Stomach (tissue), 9 donors: ENCODE measurements around the gene DIP2A. TPM values are rescaled to one million over a fixed set of nuclear protein-coding genes. Genes with fewer than 3 reads are reported as not detected.

Source experiments
- DNase-seq, 2 donors: peaks; one replicate each; pipeline versions ENCODE4 v3.0.0 to v3.0.0-alpha.2; 2013 to 2019
- H3K27ac ChIP-seq, 5 donors: fragments of 200-600 bp in 4 of 5; sonication (generic) in 4 of 5; one replicate each; pipeline ENCODE4 v1.5.1; 2013 to 2019; ENCODE audit warnings: mild to moderate bottlenecking in 1 of 5, moderate library complexity in 1 of 5
- H3K27me3 ChIP-seq, 3 donors: fragments of 200-600 bp; sonication (generic); one replicate each; pipeline ENCODE4 v1.5.1; 2017 to 2019; ENCODE audit warnings: mixed run types in 1 of 3
- H3K36me3 ChIP-seq, 4 donors: fragments of 200-600 bp; sonication (generic); 1 replicate in 3 of 4; 2 replicates in 1 of 4; pipeline ENCODE4 v1.5.1; 2016 to 2019
- H3K4me1 ChIP-seq, 4 donors: fragments of 200-600 bp; sonication (generic); one replicate each; pipeline ENCODE4 v1.5.1; 2016 to 2019
- H3K4me3 ChIP-seq, 4 donors: fragments of 200-600 bp; sonication (generic) in 3 of 4; one replicate each; pipeline ENCODE4 v1.5.1; 2016 to 2019; ENCODE audit warnings: mild to moderate bottlenecking in 1 of 4
- H3K9me3 ChIP-seq, 4 donors: fragments of 200-600 bp; sonication (generic); one replicate each; pipeline ENCODE4 v1.5.1; 2016 to 2019
- EP300 ChIP-seq: sonication (generic); formaldehyde crosslinking; IDR thresholded peaks from one replicate; pipeline ENCODE4 v1.6.1; 2017; ENCODE audit warnings: antibody characterized with exemption
- POLR2A ChIP-seq, 4 donors: fragments of 450-650 bp; IDR thresholded peaks; one replicate each; pipeline ENCODE4 v1.6.1; 2016; ENCODE audit warnings: antibody characterized with exemption in 4 of 4, control low read depth in 2 of 4, mild to moderate bottlenecking in 1 of 4, moderate library complexity in 1 of 4
- POLR2AphosphoS5 ChIP-seq, 3 donors: sonication (generic); formaldehyde crosslinking; IDR thresholded peaks; one replicate each; pipeline ENCODE4 v1.6.1; 2016; ENCODE audit warnings: antibody characterized with exemption in 3 of 3
- WGBS, 5 donors: extraction: QIAGEN DNeasy Blood & Tissue Kit in 3 of 5; methylation state at CpG; one replicate each; pipeline versions ENCODE4 v1.1.5 to v1.1.7; 2013 to 2018; 5-methylcytosine and 5-hydroxymethylcytosine counted together
- intact Hi-C: fragments of 100-400 bp; cut with DNase I; formaldehyde crosslinking; loops from one replicate; pipeline ENCODE4 v1.15.1; 2023; ENCODE audit warnings: low total_unique reads
- polyA plus RNA-seq, 3 donors: library from polyadenylated mRNA; stranded (reverse); fragments of 200-250 nt; gene quantifications; one replicate each; pipeline ENCODE4 v1.2.3, GENCODE V29; 2013
- total RNA-seq, 5 donors: library from RNA; depleted of rRNA; stranded (reverse); fragments of >200 nt; gene quantifications; one replicate each; pipeline versions ENCODE4 v1.1.0 to v1.2.3, GENCODE V29; 2014 to 2016
- TF ChIP-seq, protein P1 (sequence below), 7 experiments: fragments of 450-650 bp in 4 of 7; fragments of 200-600 bp in 3 of 7; sonication (generic) in 3 of 7; IDR thresholded peaks; one replicate each; pipeline ENCODE4 v1.5.1; 2016 to 2019; ENCODE audit warnings: antibody characterized with exemption in 7 of 7, control low read depth in 2 of 7, mild to moderate bottlenecking in 1 of 7
- donor health status: healthy with polysubstance abuse.
- donor health status: Bipolar disorder and iron deficiency.
- donor health status: healthy.

The DIP2A gene
- total and polyA plus RNA-seq, 8 donors = 7.3 to 122 (median 51.0) TPM

DNA sequence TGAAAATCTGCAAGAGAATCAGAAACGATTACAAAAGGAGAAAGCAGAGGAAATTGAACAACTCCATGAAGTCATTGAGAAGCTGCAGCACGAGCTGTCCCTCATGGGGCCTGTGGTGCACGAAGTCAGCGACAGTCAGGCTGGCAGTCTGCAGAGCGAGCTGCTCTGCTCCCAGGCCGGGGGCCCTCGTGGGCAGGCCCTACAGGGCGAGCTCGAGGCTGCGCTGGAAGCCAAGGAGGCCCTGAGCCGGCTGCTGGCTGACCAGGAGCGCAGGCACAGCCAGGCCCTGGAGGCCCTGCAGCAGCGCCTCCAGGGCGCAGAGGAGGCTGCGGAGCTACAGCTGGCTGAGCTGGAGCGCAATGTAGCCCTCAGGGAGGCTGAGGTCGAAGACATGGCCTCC, 47.5 kb upstream of the DIP2A start:
- H3K4me1 ChIP-seq = no peaks in the 10 kb centered on the region
- H3K4me3 ChIP-seq = no peak overlapping the region
- no peak for DNase-seq
- H3K27ac ChIP-seq = no peak overlapping the region
- no peaks in the 10 kb centered on the region for H3K27me3 ChIP-seq
- TF ChIP-seq, protein P1, sequence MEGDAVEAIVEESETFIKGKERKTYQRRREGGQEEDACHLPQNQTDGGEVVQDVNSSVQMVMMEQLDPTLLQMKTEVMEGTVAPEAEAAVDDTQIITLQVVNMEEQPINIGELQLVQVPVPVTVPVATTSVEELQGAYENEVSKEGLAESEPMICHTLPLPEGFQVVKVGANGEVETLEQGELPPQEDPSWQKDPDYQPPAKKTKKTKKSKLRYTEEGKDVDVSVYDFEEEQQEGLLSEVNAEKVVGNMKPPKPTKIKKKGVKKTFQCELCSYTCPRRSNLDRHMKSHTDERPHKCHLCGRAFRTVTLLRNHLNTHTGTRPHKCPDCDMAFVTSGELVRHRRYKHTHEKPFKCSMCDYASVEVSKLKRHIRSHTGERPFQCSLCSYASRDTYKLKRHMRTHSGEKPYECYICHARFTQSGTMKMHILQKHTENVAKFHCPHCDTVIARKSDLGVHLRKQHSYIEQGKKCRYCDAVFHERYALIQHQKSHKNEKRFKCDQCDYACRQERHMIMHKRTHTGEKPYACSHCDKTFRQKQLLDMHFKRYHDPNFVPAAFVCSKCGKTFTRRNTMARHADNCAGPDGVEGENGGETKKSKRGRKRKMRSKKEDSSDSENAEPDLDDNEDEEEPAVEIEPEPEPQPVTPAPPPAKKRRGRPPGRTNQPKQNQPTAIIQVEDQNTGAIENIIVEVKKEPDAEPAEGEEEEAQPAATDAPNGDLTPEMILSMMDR (IDR thresholded peaks at IDR 0.05) = no peak
- no peak for TF ChIP-seq POLR2AphosphoS5 (IDR thresholded peaks at IDR 0.05)
- TF ChIP-seq EP300 = no peak
- no peak for TF ChIP-seq POLR2A (IDR thresholded peaks at IDR 0.05)
- WGBS, 5 donors = 86 to 97% (median 94%) methylated on average over 10 to 17 of the region's 17 CpGs
- intact Hi-C loops = no loop called here
- no peaks in the 10 kb centered on the region for H3K9me3 ChIP-seq
- peaks cover 19 to 79% (median 59%) of the 10 kb centered on the region in 4 donors for H3K36me3 ChIP-seq

DNA sequence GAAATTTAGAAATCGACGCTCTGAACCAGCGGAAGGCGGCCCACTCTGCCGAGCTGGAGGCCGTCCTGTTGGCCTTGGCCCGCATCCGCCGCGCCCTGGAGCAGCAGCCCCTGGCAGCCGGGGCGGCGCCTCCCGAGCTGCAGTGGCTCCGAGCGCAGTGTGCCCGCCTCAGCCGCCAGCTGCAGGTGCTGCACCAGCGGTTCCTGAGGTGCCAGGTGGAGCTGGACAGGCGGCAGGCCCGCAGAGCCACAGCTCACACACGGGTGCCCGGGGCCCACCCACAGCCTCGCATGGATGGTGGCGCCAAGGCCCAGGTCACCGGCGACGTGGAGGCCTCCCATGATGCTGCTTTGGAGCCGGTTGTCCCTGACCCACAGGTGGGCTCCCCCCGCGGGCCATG, 47.0 kb upstream of the DIP2A start:
- WGBS, 5 donors = 90 to 97% (median 93%) methylated on average over 14 to 31 of the region's 31 CpGs
- H3K9me3 ChIP-seq = no peaks in the 10 kb centered on the region
- DNase-seq = no peak
- H3K27ac ChIP-seq = no peak overlapping the region
- no peak overlapping the region for H3K4me3 ChIP-seq
- H3K27me3 ChIP-seq = no peaks in the 10 kb centered on the region
- TF ChIP-seq EP300 (no peak), POLR2A (IDR thresholded peaks at IDR 0.05) (no peak), POLR2AphosphoS5 (IDR thresholded peaks at IDR 0.05) (no peak)
- TF ChIP-seq, protein P1 (IDR thresholded peaks at IDR 0.05) = no peak
- intact Hi-C loops = no loop called here
- no peaks in the 10 kb centered on the region for H3K4me1 ChIP-seq
- peaks cover 22 to 83% (median 64%) of the 10 kb centered on the region in 4 donors for H3K36me3 ChIP-seq

DNA sequence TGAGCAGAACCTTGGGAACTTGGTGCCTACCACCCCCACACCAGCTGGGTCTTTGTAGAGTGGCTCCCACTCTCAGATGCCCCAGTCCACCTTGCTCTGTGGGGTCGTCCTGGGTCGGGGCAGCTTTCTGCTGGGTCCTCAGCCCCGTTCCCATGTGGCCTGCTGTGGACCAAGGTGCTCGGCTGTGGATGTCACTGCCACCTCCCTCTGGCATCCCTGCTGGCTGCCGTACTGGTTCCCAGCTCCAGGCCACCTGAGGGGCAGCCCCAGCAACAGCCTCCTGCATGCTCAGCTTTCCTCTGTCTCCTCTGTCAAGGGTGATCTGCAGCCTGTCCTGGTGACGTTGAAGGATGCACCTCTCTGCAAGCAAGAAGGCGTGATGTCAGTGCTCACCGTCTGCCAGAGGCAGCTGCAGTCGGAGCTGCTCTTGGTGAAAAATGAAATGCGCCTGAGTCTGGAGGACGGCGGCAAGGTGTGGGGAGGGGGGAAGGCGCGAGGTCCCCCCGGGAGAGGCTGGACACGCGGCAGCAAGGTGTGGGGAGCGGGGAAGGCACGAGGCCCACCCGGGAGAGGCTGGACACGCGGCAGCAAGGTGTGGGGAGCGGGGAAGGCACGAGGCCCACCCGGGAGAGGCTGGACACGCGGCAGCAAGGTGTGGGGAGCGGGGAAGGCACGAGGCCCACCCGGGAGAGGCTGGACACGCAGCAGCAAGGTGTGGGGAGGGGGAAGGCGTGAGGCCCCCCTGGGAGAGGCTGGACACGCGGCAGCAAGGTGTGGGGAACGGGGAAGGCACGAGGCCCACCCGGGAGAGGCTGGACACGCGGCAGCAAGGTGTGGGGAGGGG, 45.9 kb upstream of the DIP2A start:
- H3K9me3 ChIP-seq = no peaks in the 10 kb centered on the region
- no peak for DNase-seq
- H3K27ac ChIP-seq = no peak overlapping the region
- WGBS, 5 donors = 83 to 90% (median 87%) methylated on average over 27 to 39 of the region's 39 CpGs
- TF ChIP-seq POLR2AphosphoS5 (IDR thresholded peaks at IDR 0.05) (no peak), POLR2A (IDR thresholded peaks at IDR 0.05) (no peak), EP300 (no peak)
- TF ChIP-seq, protein P1 (IDR thresholded peaks at IDR 0.05) = no peak
- no peaks in the 10 kb centered on the region for H3K4me1 ChIP-seq
- no peaks in the 10 kb centered on the region for H3K27me3 ChIP-seq
- peaks cover 23 to 89% (median 73%) of the 10 kb centered on the region in 4 donors for H3K36me3 ChIP-seq
- no peak overlapping the region for H3K4me3 ChIP-seq
- intact Hi-C loops = no loop called here

DNA sequence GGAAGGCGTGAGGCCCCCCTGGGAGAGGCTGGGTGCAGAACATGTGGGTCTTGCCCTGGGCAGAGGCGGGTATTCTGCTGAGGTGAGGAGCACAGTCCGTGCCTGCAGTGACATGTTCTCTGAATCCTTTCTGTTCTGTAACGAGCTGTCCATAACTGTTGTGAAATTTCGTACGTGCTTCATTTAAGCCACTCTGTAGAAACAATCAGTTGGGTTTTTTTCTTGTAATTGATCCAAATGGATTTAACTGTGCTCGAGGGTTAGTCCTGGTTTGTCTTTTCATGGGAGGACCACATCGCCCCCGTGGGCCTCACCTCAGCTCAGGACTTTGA, 45.4 kb upstream of the DIP2A start:
- no peaks in the 10 kb centered on the region for H3K27me3 ChIP-seq
- TF ChIP-seq, protein P1 (IDR thresholded peaks at IDR 0.05) = no peak
- no peak for TF ChIP-seq POLR2A (IDR thresholded peaks at IDR 0.05)
- TF ChIP-seq POLR2AphosphoS5 (IDR thresholded peaks at IDR 0.05) = no peak
- no peak for TF ChIP-seq EP300
- peaks cover 24 to 94% (median 77%) of the 10 kb centered on the region in 4 donors for H3K36me3 ChIP-seq
- H3K9me3 ChIP-seq = no peaks in the 10 kb centered on the region
- 79 to 97% (median 91%) methylated on average over 9 of the region's 9 CpGs for WGBS, 5 donors
- H3K4me3 ChIP-seq = no peak overlapping the region
- H3K4me1 ChIP-seq = no peaks in the 10 kb centered on the region
- no peak overlapping the region for H3K27ac ChIP-seq
- DNase-seq = no peak
- intact Hi-C loops = no loop called here
